Nephron progenitor cell (in vitro differentiated cells): ENCODE measurements around the gene PLA2G4E.

Source experiments
- DNase-seq: peaks from one replicate; pipeline ENCODE4 v3.0.0; 2021
- H3K27ac Mint-ChIP-seq: 2 replicates; pipeline ENCODE4 v1.8.0; 2021; ENCODE audit warnings: mild to moderate bottlenecking, moderate library complexity, mixed read lengths
- H3K27me3 Mint-ChIP-seq: 2 replicates; pipeline ENCODE4 v1.8.0; 2021; ENCODE audit warnings: mild to moderate bottlenecking, low read depth, mixed read lengths; ENCODE audit not compliant: poor library complexity
- H3K36me3 Mint-ChIP-seq: 2 replicates; pipeline ENCODE4 v1.8.0; 2021; ENCODE audit warnings: low read depth, mixed read lengths
- H3K4me1 Mint-ChIP-seq: 2 replicates; pipeline ENCODE4 v1.8.0; 2021; ENCODE audit warnings: mixed read lengths
- H3K4me3 Mint-ChIP-seq: 2 replicates; pipeline ENCODE4 v1.8.0; 2021; ENCODE audit warnings: mild to moderate bottlenecking, moderate library complexity, mixed read lengths
- H3K9me3 Mint-ChIP-seq: 2 replicates; pipeline ENCODE4 v1.8.0; 2021; ENCODE audit warnings: mild to moderate bottlenecking, moderate library complexity, mixed read lengths
- TF ChIP-seq, protein P1 (sequence below): fragments of 200-600 bp; sonication (generic); IDR thresholded peaks from 2 replicates; pipeline ENCODE4 v1.5.0; 2021; ENCODE audit warnings: antibody characterized with exemption

The PLA2G4E gene

DNA sequence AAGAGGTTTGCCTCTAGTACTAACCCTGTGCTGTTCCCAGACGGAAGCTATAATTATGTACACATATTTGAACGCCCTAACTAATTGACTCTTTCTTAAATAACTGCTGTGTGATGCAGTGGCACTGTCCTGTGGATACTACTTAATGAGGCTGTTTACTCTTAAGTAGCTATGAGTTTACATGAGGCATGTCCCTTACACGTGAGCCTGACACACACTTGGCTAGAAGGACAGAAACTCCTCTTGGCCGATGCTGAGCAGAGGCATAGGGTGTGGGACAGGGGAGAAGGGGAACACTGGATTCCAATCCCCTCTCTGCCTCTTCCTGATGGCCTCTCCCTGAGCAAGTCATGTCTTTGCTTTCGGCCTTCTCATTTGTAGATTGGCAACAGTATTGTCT lies 70.4 kb downstream of the PLA2G4E start:
- Mint-ChIP-seq H3K27ac (no peak overlapping the region), H3K4me3 (no peak overlapping the region), H3K9me3 (no peaks in the 10 kb centered on the region), H3K36me3 (peaks cover 6% of the 10 kb centered on the region), H3K27me3 (peaks cover 2% of the 10 kb centered on the region), H3K4me1 (peaks cover 23% of the 10 kb centered on the region)
- no peak for DNase-seq
- TF ChIP-seq, protein P1, sequence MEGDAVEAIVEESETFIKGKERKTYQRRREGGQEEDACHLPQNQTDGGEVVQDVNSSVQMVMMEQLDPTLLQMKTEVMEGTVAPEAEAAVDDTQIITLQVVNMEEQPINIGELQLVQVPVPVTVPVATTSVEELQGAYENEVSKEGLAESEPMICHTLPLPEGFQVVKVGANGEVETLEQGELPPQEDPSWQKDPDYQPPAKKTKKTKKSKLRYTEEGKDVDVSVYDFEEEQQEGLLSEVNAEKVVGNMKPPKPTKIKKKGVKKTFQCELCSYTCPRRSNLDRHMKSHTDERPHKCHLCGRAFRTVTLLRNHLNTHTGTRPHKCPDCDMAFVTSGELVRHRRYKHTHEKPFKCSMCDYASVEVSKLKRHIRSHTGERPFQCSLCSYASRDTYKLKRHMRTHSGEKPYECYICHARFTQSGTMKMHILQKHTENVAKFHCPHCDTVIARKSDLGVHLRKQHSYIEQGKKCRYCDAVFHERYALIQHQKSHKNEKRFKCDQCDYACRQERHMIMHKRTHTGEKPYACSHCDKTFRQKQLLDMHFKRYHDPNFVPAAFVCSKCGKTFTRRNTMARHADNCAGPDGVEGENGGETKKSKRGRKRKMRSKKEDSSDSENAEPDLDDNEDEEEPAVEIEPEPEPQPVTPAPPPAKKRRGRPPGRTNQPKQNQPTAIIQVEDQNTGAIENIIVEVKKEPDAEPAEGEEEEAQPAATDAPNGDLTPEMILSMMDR, result no peak

DNA sequence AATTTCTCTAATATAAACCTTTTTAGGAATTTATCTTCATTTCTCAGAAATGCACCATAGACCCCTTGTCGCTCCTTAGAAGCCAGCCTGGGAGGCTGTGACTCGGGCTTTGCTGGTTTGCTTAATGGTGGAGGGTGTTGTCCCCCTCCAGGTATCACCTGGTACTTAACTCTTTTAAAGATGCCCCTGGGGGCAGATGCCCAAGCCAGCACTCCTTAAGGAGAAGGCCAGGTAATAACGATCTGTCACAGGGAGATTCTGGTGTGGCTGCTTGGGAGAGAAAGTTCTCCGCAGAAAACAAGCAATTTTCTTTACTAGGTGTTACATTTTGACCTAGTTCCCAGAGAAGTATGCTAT lies 70.7 kb downstream of the PLA2G4E start:
- DNase-seq, result no peak

DNA sequence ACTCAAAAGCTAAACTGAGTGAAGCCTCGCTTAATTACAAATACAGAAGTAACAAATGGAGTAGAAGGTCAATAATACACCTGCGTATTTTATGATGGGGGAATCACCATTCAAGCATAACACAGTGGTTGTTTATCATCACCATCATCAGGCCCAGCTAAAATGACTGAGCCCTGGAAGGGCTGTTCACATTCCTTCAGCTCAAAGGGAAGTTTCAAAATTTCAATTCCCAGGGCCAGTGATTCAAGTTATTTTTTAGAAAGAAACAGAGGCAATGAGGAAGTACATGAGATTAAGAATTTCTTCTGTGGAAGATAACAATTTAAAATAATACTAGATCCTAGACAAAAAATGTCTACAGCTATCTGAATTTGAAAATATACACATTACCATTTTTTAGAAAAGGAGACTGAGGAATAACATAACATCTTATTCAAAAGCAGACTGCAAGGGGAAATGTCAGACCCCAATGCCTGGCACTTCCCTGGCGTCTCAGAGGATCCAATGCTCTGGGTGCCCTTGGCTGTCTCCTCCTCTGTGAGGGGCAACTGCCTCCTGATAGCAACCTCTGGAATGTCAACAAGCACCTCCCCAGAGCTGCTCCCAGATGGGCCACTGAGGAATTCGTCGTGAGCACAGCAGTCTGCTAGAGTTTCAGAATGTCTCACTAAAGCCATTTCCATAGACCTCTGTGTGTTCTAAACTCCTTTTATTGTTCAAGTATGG lies 71.3 kb downstream of the PLA2G4E start:
- no peak overlapping the region for H3K4me3 Mint-ChIP-seq
- H3K4me1 Mint-ChIP-seq, result peaks cover 27% of the 10 kb centered on the region
- H3K9me3 Mint-ChIP-seq, result no peaks in the 10 kb centered on the region
- peaks cover 2% of the 10 kb centered on the region for H3K27me3 Mint-ChIP-seq
- no peak overlapping the region for H3K27ac Mint-ChIP-seq
- peaks cover 6% of the 10 kb centered on the region for H3K36me3 Mint-ChIP-seq
- TF ChIP-seq, protein P1, result no peak
- no peak for DNase-seq

More for the DNA sequence above, 70.7 kb downstream of the PLA2G4E start:
- Mint-ChIP-seq H3K27ac (no peak overlapping the region), H3K4me3 (no peak overlapping the region), H3K4me1 (peaks cover 23% of the 10 kb centered on the region), H3K36me3 (peaks cover 6% of the 10 kb centered on the region), H3K27me3 (peaks cover 2% of the 10 kb centered on the region), H3K9me3 (no peaks in the 10 kb centered on the region)
- TF ChIP-seq, protein P1, result no peak

DNA sequence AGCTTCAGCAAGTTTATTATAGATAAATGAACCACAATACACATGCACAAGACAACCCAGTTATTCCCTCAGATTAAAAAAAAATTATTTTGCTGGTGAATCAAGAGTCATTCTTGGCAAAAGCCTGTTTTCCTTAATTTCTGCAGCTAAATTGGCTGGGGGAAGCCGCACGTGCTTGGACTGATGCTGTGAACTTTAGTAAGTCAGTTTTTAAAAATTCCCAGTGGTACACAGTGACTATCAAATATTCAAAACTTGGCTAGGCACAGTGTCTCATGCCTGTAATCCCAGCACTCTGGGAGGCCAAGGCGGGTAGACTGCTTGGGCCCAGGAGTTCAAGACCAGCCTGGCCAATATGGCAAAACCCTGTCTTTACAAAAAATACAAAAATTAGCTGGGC lies 72.4 kb downstream of the PLA2G4E start:
- TF ChIP-seq, protein P1, result no peak
- H3K36me3 Mint-ChIP-seq, result peaks cover 6% of the 10 kb centered on the region
- H3K4me1 Mint-ChIP-seq, result peaks cover 36% of the 10 kb centered on the region
- H3K27me3 Mint-ChIP-seq, result peaks cover 2% of the 10 kb centered on the region
- no peak overlapping the region for H3K4me3 Mint-ChIP-seq
- no peak overlapping the region for H3K27ac Mint-ChIP-seq
- no peaks in the 10 kb centered on the region for H3K9me3 Mint-ChIP-seq
- DNase-seq, result no peak

DNA sequence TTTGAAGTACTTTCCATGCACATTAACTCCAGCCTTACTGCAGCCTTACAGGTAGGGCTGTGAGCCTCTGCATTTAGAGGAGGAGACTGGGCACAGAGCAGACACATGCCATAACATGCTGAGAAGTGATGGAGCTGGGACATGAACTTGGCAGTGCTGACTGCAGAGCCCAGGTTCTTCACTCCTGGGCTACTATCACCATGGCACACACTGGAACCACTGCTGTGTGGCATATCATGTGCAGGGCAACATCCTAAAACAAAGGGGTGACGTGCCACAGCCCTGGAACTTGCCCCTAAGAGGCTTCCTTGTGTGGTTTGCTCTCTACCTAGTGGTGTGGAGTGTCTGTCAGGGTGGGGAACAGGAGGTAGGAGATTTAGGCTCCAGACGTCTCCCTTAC lies 73.9 kb downstream of the PLA2G4E start:
- no peak for DNase-seq
- Mint-ChIP-seq H3K27ac (no peak overlapping the region), H3K36me3 (no peaks in the 10 kb centered on the region), H3K4me3 (no peak overlapping the region), H3K4me1 (peaks cover 43% of the 10 kb centered on the region), H3K9me3 (no peaks in the 10 kb centered on the region), H3K27me3 (peaks cover 2% of the 10 kb centered on the region)
- TF ChIP-seq, protein P1, result no peak

DNA sequence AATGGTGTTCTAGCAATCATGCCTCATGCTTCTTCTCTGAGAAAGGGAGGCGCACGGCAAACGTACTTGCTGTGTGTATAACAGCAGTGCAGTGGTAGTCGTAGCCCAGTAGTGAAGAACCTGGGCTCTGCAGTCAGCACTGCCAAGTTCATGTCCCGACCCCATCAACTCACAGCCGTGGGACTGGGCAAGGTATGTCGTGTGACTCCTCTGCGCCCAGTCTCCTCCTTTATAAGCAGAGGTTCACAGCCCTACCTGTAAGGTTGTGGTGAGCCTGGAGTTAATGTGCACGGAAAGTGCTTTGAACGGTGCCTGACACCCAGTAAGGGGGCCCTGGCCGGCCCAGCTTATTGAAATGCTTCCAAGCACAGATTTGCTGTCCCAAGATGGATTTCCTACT lies 75.1 kb downstream of the PLA2G4E start:
- Mint-ChIP-seq H3K27me3 (peaks cover 2% of the 10 kb centered on the region), H3K4me3 (no peak overlapping the region), H3K27ac (no peak overlapping the region), H3K9me3 (no peaks in the 10 kb centered on the region), H3K4me1 (peaks cover 43% of the 10 kb centered on the region), H3K36me3 (peaks cover 4% of the 10 kb centered on the region)
- no peak for DNase-seq
- TF ChIP-seq, protein P1, result no peak
